K562 (cell line): Measurements from ENCODE around the gene PRSS50. TPM values are rescaled to one million over a fixed set of nuclear protein-coding genes. Genes with fewer than 3 reads are reported as not detected.

Source experiments
- CBX3 ChIP-seq, 2 experiments: IDR thresholded peaks; 1 replicate in 1 of 2; 2 replicates in 1 of 2; pipeline ENCODE4 v1.6.1; 2012; ENCODE audit warnings: inconsistent platforms in 2 of 2, low read length in 2 of 2, borderline replicate concordance in 1 of 2, control low read depth in 1 of 2
- CTCFL ChIP-seq: IDR thresholded peaks from 2 replicates; pipeline ENCODE4 v1.6.1; 2011; ENCODE audit warnings: borderline replicate concordance, low read depth, mild to moderate bottlenecking, moderate library complexity, low read length; ENCODE audit not compliant: insufficient read depth, poor library complexity, severe bottlenecking
- IRF2 ChIP-seq: sonication (generic); formaldehyde crosslinking; IDR thresholded peaks from 2 replicates; pipeline ENCODE4 v1.8.1; 2022; ENCODE audit warnings: mild to moderate bottlenecking, missing genetic modification reagents
- L3MBTL2 ChIP-seq: fragments of 450-650 bp; IDR thresholded peaks from 2 replicates; pipeline ENCODE4 v1.6.1; 2016; ENCODE audit warnings: mild to moderate bottlenecking, moderate library complexity
- MGA ChIP-seq: fragments of 450-650 bp; IDR thresholded peaks from 2 replicates; pipeline ENCODE4 v1.6.1; 2016; ENCODE audit warnings: mild to moderate bottlenecking, moderate library complexity
- MXI1 ChIP-seq: IDR thresholded peaks from 2 replicates; pipeline ENCODE4 v1.6.1; 2011; ENCODE audit warnings: low read depth, mild to moderate bottlenecking, improper control_type of control experiment, low read length
- RAD51 ChIP-seq: fragments of 450-650 bp; IDR thresholded peaks from 2 replicates; pipeline ENCODE4 v1.7.1; 2016; ENCODE audit warnings: low read depth, mild to moderate bottlenecking, borderline replicate concordance
- RBBP5 ChIP-seq: fragments of 200-600 bp; sonication (generic); IDR thresholded peaks from 2 replicates; pipeline ENCODE4 v1.6.1; 2012; ENCODE audit warnings: borderline replicate concordance, mild to moderate bottlenecking, low read length, control low read depth, inconsistent platforms; ENCODE audit not compliant: insufficient read depth, poor library complexity, severe bottlenecking
- TOE1 ChIP-seq, 2 experiments: fragments of 450-650 bp in 1 of 2; sonication (generic) in 1 of 2; formaldehyde crosslinking in 1 of 2; IDR thresholded peaks; 2 replicates each; pipeline versions ENCODE4 v1.7.1 to v1.8.0; 2016 to 2022; ENCODE audit warnings: borderline replicate concordance in 2 of 2, mild to moderate bottlenecking in 2 of 2, antibody characterized with exemption in 1 of 2, inconsistent platforms in 1 of 2, low read depth in 1 of 2, missing genetic modification reagents in 1 of 2, moderate library complexity in 1 of 2
- YY1 ChIP-seq, 3 experiments: IDR thresholded peaks; 2 replicates each; pipeline ENCODE4 v1.6.1; 2011; ENCODE audit warnings: low read length in 2 of 3, mild to moderate bottlenecking in 2 of 3, moderate library complexity in 2 of 3, borderline replicate concordance in 1 of 3, control low read depth in 1 of 3, low read depth in 1 of 3; ENCODE audit not compliant: insufficient read depth in 3 of 3, insufficient replicate concordance in 2 of 3, control insufficient read depth in 1 of 3, insufficient read length in 1 of 3; ENCODE audit errors: extremely low read depth in 1 of 3
- ZNF511 ChIP-seq: sonication (generic); formaldehyde crosslinking; IDR thresholded peaks from 2 replicates; pipeline ENCODE4 v1.8.0; 2022; ENCODE audit warnings: mild to moderate bottlenecking, missing genetic modification reagents
- polyA plus RNA-seq, 8 experiments: library from polyadenylated mRNA; depleted of rRNA in 4 of 8; stranded (reverse) in 5 of 8; unstranded in 3 of 8; fragments of >200 nt; fragmentation: Nextera tagmentation in 2 of 8; fragmentation: Illumina TruSeq in 1 of 8; extraction: Ambion mirVana in 2 of 8; extraction: Trizol in 1 of 8; gene quantifications; 2 replicates each; pipeline versions ENCODE4 v1.2.1 to v1.2.3, GENCODE V29; 2011 to 2014; ENCODE audit warnings: inconsistent platforms in 1 of 8, missing spikeins in 1 of 8
- total RNA-seq, 7 experiments: library from RNA; depleted of rRNA in 6 of 7; stranded (reverse); fragments of >200 nt in 6 of 7; fragmentation: Illumina TruSeq in 2 of 7; extraction: Trizol in 2 of 7; gene quantifications; 2 replicates each; pipeline versions ENCODE4 v1.2.1 to v1.2.3, GENCODE V29; 2011 to 2021; ENCODE audit warnings: low replicate concordance in 1 of 7

Gene PRSS50
- total and polyA plus RNA-seq, 9 of the 15 experiments (the other 6 are each of a cell fraction or from before 2014, with no cell fraction given): 0.01 TPM; not detected in 8

- TF ChIP-seq ZNF511: peak; percentile 80; the same call in 1 of the 2 replicates
- peak; percentile 66; the same call in 1 of the 2 replicates for TF ChIP-seq IRF2 (CRISPR knock-in tag)
- peak in 1 of 3 experiments; percentile 37 for TF ChIP-seq YY1 (IDR thresholded peaks at IDR 0.05; ENCODE audit: borderline replicate concordance in 1 of 3, control insufficient read depth in 1 of 3, extremely low read depth in 1 of 3, insufficient read depth in 3 of 3, insufficient read length in 1 of 3, insufficient replicate concordance in 2 of 3, low read depth in 1 of 3, low read length in 2 of 3)
- TF ChIP-seq MGA: peak; percentile 98
- peak; percentile 98 for TF ChIP-seq L3MBTL2
- TF ChIP-seq CTCFL: no peak
- TF ChIP-seq CBX3 (IDR thresholded peaks at IDR 0.05; ENCODE audit: borderline replicate concordance in 1 of 2, low read length in 2 of 2): peak in 1 of 2 experiments; percentile 85; a peak in 1 of 3 replicates
- TF ChIP-seq MXI1: no peak
- TF ChIP-seq TOE1 (IDR thresholded peaks at IDR 0.05; ENCODE audit: borderline replicate concordance): peak; percentile 83
- no peak for TF ChIP-seq TOE1 (CRISPR knock-in tag; IDR thresholded peaks at IDR 0.05; ENCODE audit: borderline replicate concordance, low read depth)
- TF ChIP-seq RAD51: peak; percentile 95
- no peak for TF ChIP-seq RBBP5
Measured at GRCh38 chr3:46750555-46751038, 32.9 kb upstream of the PRSS50 start (continued).
